Spleen (tissue), 7 donors: Measurements from ENCODE around the gene MAPT.

Source experiments
- CTCF ChIP-seq, 11 experiments: fragments of 200-600 bp in 7 of 11; fragments of 450-650 bp in 4 of 11; sonication (generic) in 4 of 11; IDR thresholded peaks in 8 of 11; conservative IDR thresholded peaks in 3 of 11; 1 replicate in 7 of 11; 2 replicates in 4 of 11; pipeline versions ENCODE4 v1.4.0 to v1.8.0; 2016 to 2021; ENCODE audit warnings: antibody characterized with exemption in 11 of 11, inconsistent platforms in 4 of 11, mild to moderate bottlenecking in 1 of 11
- POLR2AphosphoS5 ChIP-seq, 3 donors: sonication (generic); formaldehyde crosslinking; IDR thresholded peaks; one replicate each; pipeline ENCODE4 v1.5.1; 2017; ENCODE audit warnings: antibody characterized with exemption in 3 of 3
- donor health status: DM: no; HTN: no; CAD: no; lungs with moderate emphysema.
- donor health status: DM: no; HTN: no; CAD: no.
- donor health status: DM: no; HTN: no; CAD: no.

GRCh38 chr17:45894022-45894784 lies at the start of gene MAPT:
- peak in 10 of 11 experiments; percentile 38 to 98 (median 94) for TF ChIP-seq CTCF (IDR thresholded peaks at IDR 0.05 in 8 of 11, conservative IDR thresholded peaks at IDR 0.05 in 3 of 11)
- TF ChIP-seq POLR2AphosphoS5 (IDR thresholded peaks at IDR 0.05), result peak; percentile 64 to 82 (median 74)
